Trophoblast cell (in vitro differentiated cells and primary cell): ENCODE measurements around the gene FAM20C.

Experiments
- DNase-seq, 2 donors: peaks; one replicate each; pipeline ENCODE4 v3.0.0-alpha.2; 2016
- H2AFZ ChIP-seq: 2 replicates; pipeline ENCODE4 v1.6.1; 2013; ENCODE audit warnings: low read length, moderate library complexity, mild to moderate bottlenecking; ENCODE audit not compliant: insufficient read depth, poor library complexity
- H2AK5ac ChIP-seq: 2 replicates; pipeline ENCODE4 v1.6.1; 2013; ENCODE audit warnings: mild to moderate bottlenecking, low read length
- H2BK120ac ChIP-seq: 2 replicates; pipeline ENCODE4 v1.6.1; 2013; ENCODE audit warnings: low read length, mild to moderate bottlenecking, moderate library complexity; ENCODE audit not compliant: insufficient read depth, poor library complexity
- H2BK12ac ChIP-seq: 2 replicates; pipeline ENCODE4 v1.6.1; 2013; ENCODE audit warnings: mild to moderate bottlenecking, low read length, moderate library complexity
- H2BK5ac ChIP-seq: 2 replicates; pipeline ENCODE4 v1.6.1; 2013; ENCODE audit warnings: low read length, low read depth, moderate library complexity, mild to moderate bottlenecking; ENCODE audit not compliant: poor library complexity
- H3K14ac ChIP-seq: 2 replicates; pipeline ENCODE4 v1.6.1; 2013; ENCODE audit warnings: mild to moderate bottlenecking, low read length
- H3K18ac ChIP-seq: 2 replicates; pipeline ENCODE4 v1.6.1; 2013; ENCODE audit warnings: mild to moderate bottlenecking, low read length
- H3K23ac ChIP-seq: 2 replicates; pipeline ENCODE4 v1.6.1; 2013; ENCODE audit warnings: low read length
- H3K27ac ChIP-seq: 2 replicates; pipeline ENCODE4 v1.5.1; 2013; ENCODE audit warnings: low read depth, mild to moderate bottlenecking, inconsistent platforms, low read length, moderate library complexity
- H3K27me3 ChIP-seq: 2 replicates; pipeline ENCODE4 v1.6.1; 2013; ENCODE audit warnings: inconsistent platforms, mild to moderate bottlenecking, low read length, moderate library complexity; ENCODE audit not compliant: insufficient read depth
- H3K36me3 ChIP-seq, 2 experiments: 1 replicate in 1 of 2; 2 replicates in 1 of 2; pipeline ENCODE4 v1.6.1; 2013; ENCODE audit warnings: low read length in 2 of 2, mild to moderate bottlenecking in 2 of 2, moderate library complexity in 1 of 2; ENCODE audit not compliant: insufficient read depth in 2 of 2, control insufficient read depth in 1 of 2
- H3K4ac ChIP-seq: 2 replicates; pipeline ENCODE4 v1.6.1; 2013; ENCODE audit warnings: low read depth, mild to moderate bottlenecking, low read length, moderate library complexity
- H3K4me1 ChIP-seq, 2 experiments: 1 replicate in 1 of 2; 2 replicates in 1 of 2; pipeline ENCODE4 v1.6.1; 2013; ENCODE audit warnings: low read length in 2 of 2, mild to moderate bottlenecking in 2 of 2, moderate library complexity in 1 of 2; ENCODE audit not compliant: insufficient read depth in 2 of 2, control insufficient read depth in 1 of 2
- H3K4me2 ChIP-seq: 2 replicates; pipeline ENCODE4 v1.6.1; 2013; ENCODE audit warnings: inconsistent platforms, mild to moderate bottlenecking, low read length, moderate library complexity
- H3K4me3 ChIP-seq: 2 replicates; pipeline ENCODE4 v1.5.1; 2013; ENCODE audit warnings: mild to moderate bottlenecking, low read depth, low read length, inconsistent platforms
- H3K79me1 ChIP-seq: one replicate; pipeline ENCODE4 v1.6.1; 2013; ENCODE audit warnings: low read length
- H3K79me2 ChIP-seq: 2 replicates; pipeline ENCODE4 v1.6.1; 2013; ENCODE audit warnings: low read length, mild to moderate bottlenecking; ENCODE audit not compliant: control insufficient read depth, insufficient read depth, poor library complexity
- H3K9ac ChIP-seq: 2 replicates; pipeline ENCODE4 v1.6.1; 2013; ENCODE audit warnings: mild to moderate bottlenecking, low read length
- H3K9me3 ChIP-seq: 2 replicates; pipeline ENCODE4 v1.6.1; 2013; ENCODE audit warnings: low read depth, mild to moderate bottlenecking, control low read depth, inconsistent platforms, low read length; ENCODE audit not compliant: insufficient read depth
- H4K12ac ChIP-seq: 2 replicates; pipeline ENCODE4 v1.6.1; 2013; ENCODE audit warnings: low read depth, mild to moderate bottlenecking, low read length, moderate library complexity
- H4K8ac ChIP-seq: 2 replicates; pipeline ENCODE4 v1.6.1; 2013; ENCODE audit warnings: low read depth, mild to moderate bottlenecking, low read length, moderate library complexity
- H4K91ac ChIP-seq: one replicate; pipeline ENCODE4 v1.6.1; 2013; ENCODE audit warnings: low read depth, mild to moderate bottlenecking, low read length, moderate library complexity
- WGBS: extraction: QIAGEN DNeasy Blood & Tissue Kit; methylation state at CpG from one replicate; pipeline ENCODE4 v1.1.7; 2013; ENCODE audit warnings: missing lambda C conversion rate; ENCODE audit not compliant: insufficient read length, insufficient coverage; ENCODE audit errors: extremely low coverage; 5-methylcytosine and 5-hydroxymethylcytosine counted together

The FAM20C gene

GRCh38 chr7:264541-265191 lies 72.3 kb downstream of the FAM20C start:
- Histone ChIP-seq H2BK5ac (no peak overlapping the region), H3K23ac (no peak overlapping the region), H2BK120ac (no peak overlapping the region), H3K18ac (no peak overlapping the region), H3K9ac (no peak overlapping the region), H3K4me3 (no peak overlapping the region), H3K4me1 (no peaks in the 10 kb centered on the region), H4K91ac (no peak overlapping the region), H4K8ac (no peak overlapping the region), H3K14ac (no peak overlapping the region), H3K79me2 (no peaks in the 10 kb centered on the region), H4K12ac (no peak overlapping the region), H3K27me3 (no peaks in the 10 kb centered on the region), H2BK12ac (no peak overlapping the region), H3K4ac (no peak overlapping the region), H3K9me3 (peaks cover 44% of the 10 kb centered on the region), H3K4me2 (no peak overlapping the region), H2AFZ (no peak overlapping the region), H3K27ac (no peak overlapping the region), H3K79me1 (no peaks in the 10 kb centered on the region), H3K36me3 (no peaks in the 10 kb centered on the region), H2AK5ac (no peak overlapping the region)
- no CpG with 5 or more reads among the region's 27 CpGs for WGBS
- no peak for DNase-seq

DNA sequence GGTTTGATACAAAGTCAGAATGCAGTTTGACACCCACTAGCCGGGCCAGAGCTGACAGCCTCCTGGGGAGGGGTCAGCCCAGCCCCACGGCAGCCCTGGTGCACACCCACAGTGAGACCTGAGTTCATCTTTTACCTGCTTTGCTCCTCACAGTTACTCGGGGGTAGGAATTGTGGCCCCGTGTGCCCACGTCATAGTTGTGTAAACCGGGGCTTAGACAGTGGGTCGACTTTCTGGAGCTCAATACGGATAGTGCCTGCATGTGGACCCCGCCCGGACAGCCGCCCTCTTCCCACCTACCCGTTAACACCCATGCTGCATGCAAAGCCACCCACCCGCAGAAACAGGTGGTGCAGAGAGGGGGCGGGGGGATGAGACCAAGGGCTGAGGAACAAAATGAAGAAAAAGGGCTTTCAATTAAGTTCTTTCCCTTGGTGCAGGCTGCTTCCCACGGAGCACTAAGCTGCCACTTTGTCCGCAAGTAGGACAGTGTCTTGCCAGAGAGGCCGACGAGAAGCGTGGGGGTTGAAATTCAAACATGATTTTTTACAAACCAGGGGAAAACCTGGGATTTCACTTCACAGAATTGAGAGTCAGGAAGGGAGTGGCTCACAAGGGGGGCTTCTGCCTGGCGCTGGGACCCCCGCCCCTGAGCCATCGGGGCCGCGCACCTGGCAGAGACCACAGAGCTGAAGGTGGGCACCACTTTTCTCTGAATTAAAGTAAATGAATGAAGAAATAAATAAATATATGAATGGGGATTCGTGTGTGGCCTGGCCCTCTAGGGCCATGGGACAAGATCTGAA lies 73.0 kb downstream of the FAM20C start:
- H3K27me3 ChIP-seq, result no peaks in the 10 kb centered on the region
- WGBS, result no CpG with 5 or more reads among the region's 25 CpGs

DNA sequence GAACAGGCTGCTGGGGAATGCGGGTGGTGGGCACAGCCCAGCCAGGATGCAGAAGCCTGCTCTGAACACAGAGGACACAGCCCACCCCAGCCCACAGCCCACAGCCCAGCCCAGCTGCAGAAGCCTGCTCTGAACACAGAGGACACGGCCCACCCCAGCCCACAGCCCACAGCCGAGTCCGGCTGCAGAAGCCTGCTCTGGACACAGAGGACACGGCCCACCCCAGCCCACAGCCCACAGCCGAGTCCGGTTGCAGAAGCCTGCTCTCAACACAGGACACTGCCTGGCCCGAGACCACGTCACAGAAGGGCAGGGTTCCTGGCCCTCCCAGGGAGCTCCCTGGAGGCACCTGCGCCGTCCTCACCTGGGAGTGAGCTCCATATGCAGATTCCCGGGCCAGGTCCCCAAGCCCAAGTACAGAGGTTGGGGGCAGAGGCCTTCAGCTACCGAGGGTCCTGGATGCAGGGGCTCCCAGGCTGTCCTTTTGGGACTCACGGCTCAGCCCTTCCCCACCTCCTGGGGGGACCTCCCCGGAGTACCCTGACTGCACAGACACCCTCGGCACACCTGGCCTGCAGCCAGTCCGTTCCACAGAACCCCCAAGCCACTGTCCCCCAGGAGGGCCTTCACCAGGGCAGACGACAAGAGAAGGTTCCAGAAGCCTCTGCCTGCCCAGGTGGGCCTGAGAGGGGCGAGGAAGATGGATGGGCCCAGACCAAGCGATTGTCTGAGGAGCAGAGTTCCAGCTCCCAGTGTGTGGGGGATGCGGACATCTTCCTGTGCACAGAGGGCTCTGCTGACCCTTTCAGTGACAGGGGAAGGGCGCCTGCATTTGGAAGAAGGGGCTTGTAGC lies 73.9 kb downstream of the FAM20C start:
- no peak overlapping the region for H3K23ac ChIP-seq
- no peaks in the 10 kb centered on the region for H3K36me3 ChIP-seq
- H3K27me3 ChIP-seq, result no peaks in the 10 kb centered on the region
- no peaks in the 10 kb centered on the region for H3K4me1 ChIP-seq
- H2AK5ac ChIP-seq, result no peak overlapping the region
- no peak overlapping the region for H2BK12ac ChIP-seq
- no peak overlapping the region for H3K4me3 ChIP-seq
- H3K79me2 ChIP-seq, result no peaks in the 10 kb centered on the region
- H4K8ac ChIP-seq, result no peak overlapping the region
- H3K4ac ChIP-seq, result no peak overlapping the region
- no peak for DNase-seq
- H3K9ac ChIP-seq, result no peak overlapping the region
- no peaks in the 10 kb centered on the region for H3K79me1 ChIP-seq
- no peak overlapping the region for H3K27ac ChIP-seq
- H3K9me3 ChIP-seq, result peaks cover 32% of the 10 kb centered on the region
- no peak overlapping the region for H2BK5ac ChIP-seq
- no peak overlapping the region for H4K12ac ChIP-seq
- no peak overlapping the region for H2AFZ ChIP-seq
- no CpG with 5 or more reads among the region's 22 CpGs for WGBS
- no peak overlapping the region for H2BK120ac ChIP-seq
- H3K18ac ChIP-seq, result no peak overlapping the region
- H3K4me2 ChIP-seq, result no peak overlapping the region
- H3K14ac ChIP-seq, result no peak overlapping the region
- no peak overlapping the region for H4K91ac ChIP-seq

More for the DNA sequence above, 73.0 kb downstream of the FAM20C start:
- Histone ChIP-seq H3K9me3 (peaks cover 40% of the 10 kb centered on the region), H3K4me1 (no peaks in the 10 kb centered on the region), H2AFZ (no peak overlapping the region), H3K4me3 (no peak overlapping the region), H3K79me1 (no peaks in the 10 kb centered on the region), H2BK120ac (no peak overlapping the region), H3K23ac (no peak overlapping the region), H3K4ac (no peak overlapping the region), H3K27ac (no peak overlapping the region), H2AK5ac (no peak overlapping the region), H2BK12ac (no peak overlapping the region), H2BK5ac (no peak overlapping the region), H3K79me2 (no peaks in the 10 kb centered on the region), H3K9ac (no peak overlapping the region), H3K14ac (no peak overlapping the region), H3K4me2 (no peak overlapping the region), H3K18ac (no peak overlapping the region), H4K12ac (no peak overlapping the region), H4K91ac (no peak overlapping the region), H3K36me3 (no peaks in the 10 kb centered on the region), H4K8ac (no peak overlapping the region)
- DNase-seq, result no peak
